Eye (tissue), 1 donor: ENCODE measurements around the gene RECQL5.
A peak's percentile ranks its signal among the peaks of the same experiment; 100 is the strongest.
"Not testable (repeated sequence)": the region's sequence is repeated elsewhere in the genome, so short reads cannot be mapped to it uniquely, and the experiment has no call there.

ENCODE experiments used
- DNase-seq: peaks from one replicate; pipeline ENCODE4 v3.0.0-alpha.2; 2015

RECQL5 gene

GRCh38 chr17:75614006-75614405 lies 52.9 kb downstream of the RECQL5 start:
- DNase-seq: no peak

DNA sequence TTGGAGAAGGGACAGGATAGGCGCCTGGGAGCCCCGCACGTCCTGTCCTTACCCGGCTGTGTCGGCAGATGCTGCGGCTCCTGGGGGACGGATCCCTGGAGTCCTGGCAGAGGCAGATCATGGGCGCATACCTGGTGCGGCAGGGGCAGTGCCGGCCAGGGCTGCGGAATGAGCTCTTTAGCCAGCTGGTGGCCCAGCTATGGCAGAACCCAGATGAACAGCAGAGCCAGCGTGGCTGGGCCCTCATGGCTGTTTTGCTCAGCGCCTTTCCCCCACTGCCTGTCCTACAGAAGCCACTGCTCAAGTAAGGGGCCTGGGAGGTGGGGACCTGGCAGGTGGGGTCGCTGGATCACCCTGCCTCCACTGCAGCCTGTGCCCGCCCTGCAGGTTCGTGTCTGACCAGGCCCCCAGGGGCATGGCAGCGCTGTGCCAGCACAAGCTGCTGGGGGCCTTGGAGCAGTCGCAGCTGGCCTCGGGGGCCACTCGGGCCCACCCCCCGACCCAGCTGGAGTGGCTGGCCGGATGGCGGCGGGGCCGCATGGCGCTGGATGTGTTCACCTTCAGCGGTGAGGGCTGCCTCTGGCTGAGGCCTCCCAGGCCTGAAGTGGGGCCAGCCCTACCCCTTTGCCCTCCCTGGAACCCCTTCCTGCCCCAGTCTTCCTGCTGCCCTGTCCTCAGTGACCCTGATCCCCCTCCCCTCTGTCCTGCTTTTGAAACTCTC lies 53.9 kb downstream of the RECQL5 start:
- DNase-seq: no peak

DNA sequence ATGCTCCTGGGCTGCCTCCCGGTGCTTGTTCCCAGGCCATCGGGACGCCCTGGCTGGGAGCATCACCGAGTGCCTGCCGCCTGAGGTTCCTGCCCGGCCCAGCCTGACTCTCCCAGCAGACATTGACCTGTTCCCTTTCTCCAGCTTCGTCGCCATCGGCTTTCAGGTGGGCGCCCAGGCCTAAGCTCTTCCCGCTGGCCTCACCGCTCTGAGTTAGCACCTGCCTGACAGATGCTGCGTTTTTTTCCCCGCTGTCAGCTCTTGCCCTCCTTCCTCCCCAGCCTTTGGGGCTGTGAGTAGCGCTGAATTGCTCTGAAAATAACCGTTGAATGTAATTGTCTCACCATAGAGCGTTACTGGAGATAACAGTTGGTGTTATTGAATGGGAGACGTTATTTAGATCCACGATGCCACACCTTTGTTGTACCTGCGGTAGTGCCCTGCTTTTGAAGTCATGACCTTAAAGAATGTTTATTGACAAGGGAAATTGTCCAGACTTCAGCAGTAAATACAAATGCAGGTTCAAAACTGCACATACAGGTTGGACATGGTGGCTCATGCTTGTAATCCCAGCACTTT lies 55.0 kb downstream of the RECQL5 start:
- no peak for DNase-seq

- no peak for DNase-seq
Observed at GRCh38 chr17:75610103-75610984, 56.6 kb downstream of the RECQL5 start.

- DNase-seq: no peak
Observed at GRCh38 chr17:75607086-75607485, 59.9 kb downstream of the RECQL5 start.

GRCh38 chr17:75605790-75606189 lies 61.2 kb downstream of the RECQL5 start:
- DNase-seq: no peak

- DNase-seq: no peak
Observed at GRCh38 chr17:75604034-75604695, 62.8 kb downstream of the RECQL5 start.

DNA sequence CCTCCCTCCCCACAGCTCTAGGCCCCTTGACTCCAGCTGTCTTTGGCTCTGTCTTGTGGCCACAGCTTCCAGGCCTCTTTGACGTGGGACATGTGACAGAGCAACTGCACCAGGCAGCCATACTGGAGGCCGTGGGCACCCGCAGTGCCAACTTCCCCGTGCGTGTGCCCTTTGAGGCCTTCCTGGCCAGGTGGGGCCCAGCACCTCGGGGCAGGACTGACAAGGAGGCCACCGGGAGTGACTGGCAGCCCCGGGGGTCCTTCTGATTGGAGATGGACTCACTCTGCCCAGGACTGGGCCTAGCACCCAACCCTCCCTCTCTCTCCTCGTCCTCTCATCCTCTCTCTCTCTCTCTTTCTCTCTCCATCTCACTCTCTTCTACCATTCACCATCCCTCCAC lies 63.8 kb downstream of the RECQL5 start:
- no peak for DNase-seq

DNA sequence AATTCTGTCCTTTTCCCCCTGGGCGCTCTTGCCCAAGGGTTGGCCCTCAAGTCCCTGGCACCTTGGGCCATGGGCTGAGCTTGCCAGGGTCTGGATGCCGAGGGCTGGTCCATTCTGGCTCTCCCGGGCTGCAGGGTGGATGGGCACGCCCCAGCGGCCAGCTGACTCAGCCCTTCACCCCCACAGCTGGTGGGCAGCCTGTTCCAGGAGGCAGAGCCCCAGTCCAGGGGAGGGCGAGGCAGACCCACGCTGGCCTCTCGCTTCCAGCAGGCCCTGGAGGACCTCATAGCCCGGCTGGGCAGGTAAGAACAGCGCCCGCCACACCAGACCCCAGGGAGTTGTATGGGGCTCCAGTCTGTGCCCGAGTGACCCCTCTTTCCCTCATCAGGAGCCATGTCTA lies 64.3 kb downstream of the RECQL5 start:
- DNase-seq: no peak

DNA sequence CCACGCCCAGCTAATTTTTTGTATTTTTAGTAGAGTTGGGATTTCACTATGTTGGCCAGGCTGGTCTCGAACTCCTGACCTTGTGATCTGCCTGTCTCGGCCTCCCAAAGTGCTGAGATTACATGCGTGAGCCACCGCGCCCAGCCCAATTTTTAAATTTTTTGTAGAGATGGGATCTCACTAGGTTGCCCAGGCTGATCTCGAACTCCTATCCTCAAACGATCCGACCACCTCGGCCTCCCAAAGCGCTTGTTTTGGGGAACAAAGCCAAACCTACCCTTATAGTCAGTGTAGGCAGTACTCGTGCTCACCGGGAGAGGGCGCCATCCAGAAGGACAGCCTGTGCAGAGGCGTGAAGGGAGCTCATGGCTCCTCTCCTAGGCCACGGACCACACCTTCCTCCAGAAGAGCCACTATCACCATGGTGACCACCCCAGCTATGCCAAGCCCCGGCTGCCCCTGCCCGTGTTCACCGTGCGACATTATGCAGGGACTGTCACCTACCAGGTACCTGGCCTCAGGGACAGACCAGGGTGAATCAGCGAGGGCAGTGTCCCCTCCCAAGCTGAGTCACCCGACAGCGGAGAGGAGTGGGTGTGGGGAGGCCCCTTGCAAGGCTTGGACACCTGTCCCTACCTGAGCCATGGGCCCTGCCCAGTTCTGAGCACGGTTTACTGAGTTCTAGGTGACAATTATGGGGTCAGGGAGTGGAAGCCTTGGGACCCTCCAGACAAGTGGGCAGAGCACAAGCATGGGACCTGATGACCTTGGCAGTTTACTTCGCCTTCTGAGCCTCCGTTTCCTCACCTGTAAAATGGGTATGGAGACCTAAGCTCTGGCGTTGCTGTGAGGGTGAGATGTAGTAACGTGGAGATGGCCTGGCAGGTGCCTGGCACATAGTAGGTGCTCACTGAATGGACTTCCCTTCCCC lies 65.6 kb downstream of the RECQL5 start:
- peak; percentile 55 for DNase-seq

DNA sequence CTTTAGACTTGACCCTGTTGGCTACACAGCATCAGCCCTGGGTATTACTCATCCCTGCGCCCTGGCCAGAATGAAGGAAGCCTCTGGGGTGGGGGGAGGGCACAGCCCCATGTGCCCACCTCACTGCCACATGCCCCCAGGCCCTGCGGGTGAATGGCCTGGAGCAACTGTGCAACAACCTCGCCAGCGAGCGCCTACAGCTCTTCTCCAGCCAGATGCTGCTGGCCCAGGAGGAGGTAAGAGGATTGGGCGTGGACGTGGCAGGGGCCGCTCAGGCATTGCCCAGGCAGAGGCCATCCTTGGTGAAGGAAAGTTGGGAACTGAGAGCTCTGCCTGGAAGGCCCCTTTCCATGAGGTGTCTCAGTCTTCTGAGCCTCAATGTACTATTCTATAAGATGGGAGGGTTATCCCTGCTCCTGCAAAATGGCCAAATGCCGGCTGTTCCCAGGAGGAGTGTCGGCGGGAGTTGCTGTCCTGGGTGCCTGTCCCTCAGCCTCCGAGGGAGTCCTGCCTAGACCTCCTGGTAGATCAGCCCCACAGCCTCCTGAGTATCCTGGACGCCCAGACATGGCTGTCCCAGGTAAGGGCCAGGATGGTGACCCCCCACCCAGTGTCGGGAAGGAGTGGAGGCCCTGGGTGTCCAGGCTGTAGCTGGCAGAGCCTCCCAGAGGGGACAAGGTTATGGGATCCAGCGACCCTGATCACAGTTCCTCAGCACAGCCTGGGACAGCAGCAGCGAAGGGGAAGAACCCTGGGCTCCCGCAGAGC lies 70.5 kb downstream of the RECQL5 start:
- DNase-seq: no peak

- DNase-seq: no peak
Observed at GRCh38 chr17:75595920-75596313, 71.0 kb downstream of the RECQL5 start.

- DNase-seq: no peak
Observed at GRCh38 chr17:75595284-75595919, 71.6 kb downstream of the RECQL5 start.

DNA sequence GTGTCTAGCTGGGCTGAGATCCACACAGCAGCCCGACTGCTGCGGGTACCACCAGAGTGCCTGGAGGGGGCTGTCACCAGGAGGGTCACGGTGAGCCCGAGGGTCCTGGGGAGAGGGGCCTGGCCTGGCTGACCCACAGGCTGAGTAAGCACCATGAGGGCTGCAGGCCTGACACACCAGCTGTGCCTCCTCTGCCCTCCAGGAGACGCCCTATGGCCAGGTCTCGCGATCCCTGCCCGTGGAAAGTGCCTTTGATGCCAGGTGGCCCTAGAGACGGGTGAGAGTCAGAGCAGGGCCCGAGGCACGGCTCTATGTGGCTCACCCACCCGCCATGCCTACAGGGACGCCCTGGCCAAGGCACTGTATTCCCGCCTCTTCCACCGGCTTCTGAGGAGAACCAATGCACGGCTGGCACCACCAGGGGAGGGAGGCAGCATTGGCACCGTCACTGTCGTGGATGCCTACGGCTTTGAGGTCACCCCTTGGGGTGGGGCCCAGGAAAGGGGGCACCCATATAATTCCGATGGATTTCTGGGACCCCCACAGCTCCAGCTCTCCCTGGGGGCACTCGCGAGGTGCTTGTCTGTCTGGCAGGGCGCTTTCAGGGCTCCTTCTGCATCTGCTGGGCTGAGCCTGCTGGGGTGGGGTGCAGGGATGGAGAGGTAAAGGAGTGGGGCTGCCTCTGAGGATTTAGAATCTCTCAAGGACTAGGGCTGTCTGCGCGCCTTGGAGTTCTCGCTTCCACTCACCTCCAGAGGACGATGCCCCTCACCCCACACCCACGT lies 72.3 kb downstream of the RECQL5 start:
- no peak for DNase-seq

DNA sequence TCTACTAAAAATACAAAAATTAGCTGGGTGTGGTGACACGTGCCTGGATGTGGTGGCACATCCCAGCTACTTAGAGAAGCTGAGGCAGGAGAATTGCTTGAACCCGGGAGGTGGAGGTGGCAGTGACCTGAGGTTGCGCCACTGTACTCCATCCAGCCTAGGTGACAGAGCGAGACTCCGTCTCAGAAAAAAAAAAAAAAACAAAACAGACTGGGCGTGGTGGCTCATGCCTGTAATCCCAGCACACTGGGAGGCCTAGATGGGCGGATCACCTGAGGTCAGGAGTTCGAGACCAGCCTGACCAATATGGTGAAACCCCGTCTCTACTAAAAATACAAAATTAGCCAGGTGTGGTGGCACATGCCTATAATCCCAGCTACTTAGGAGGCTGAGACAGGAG lies 73.5 kb downstream of the RECQL5 start:
- not testable (repeated sequence) for DNase-seq

- no peak for DNase-seq
Observed at GRCh38 chr17:75592348-75593020, 74.5 kb downstream of the RECQL5 start.

GRCh38 chr17:75591722-75592302 lies 75.1 kb downstream of the RECQL5 start:
- DNase-seq: no peak

DNA sequence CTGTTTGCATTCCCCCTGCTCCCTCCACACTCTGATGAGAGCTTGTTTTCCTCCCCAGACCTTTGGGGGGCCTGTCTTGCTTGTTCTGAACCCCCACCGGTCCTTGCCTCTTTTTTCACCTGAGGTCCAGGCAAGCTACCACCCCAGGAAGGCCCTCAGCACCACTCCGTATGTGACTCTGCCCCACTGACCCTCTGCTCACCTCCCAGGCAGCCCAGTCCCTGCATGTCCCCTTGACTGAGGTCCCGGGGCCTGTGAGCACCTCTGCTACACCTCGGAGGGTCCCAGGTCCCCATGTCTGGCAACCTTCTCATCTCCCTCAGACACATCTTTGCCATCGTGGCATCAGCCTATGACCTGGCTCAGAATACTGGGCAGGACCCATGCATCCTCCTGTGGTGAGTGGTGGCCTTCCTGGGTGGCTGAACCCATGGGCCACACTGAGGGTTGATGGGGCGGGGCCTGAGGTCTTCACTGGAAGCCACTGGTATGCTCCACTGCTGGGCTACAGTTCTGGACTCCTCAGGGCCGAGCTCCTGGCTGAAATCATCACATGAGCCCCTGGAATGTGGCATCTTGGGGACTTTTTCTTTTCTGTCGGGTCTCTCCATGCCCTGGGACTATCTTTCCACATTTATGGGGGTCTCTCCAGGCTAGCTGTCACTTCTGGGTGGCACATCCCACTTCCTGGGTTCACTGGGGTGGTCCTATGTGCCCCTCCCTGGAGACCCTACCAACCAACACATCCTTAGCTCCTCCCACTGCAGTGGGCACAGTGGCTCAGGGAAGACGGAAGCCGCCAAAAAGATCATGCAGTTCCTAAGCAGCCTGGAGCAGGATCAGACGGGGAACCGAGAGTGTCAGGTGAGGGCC lies 75.9 kb downstream of the RECQL5 start:
- DNase-seq: no peak
